Activated CD8-positive, alpha-beta T cell treated with anti-CD3 and anti-CD28 coated beads, Interleukin-2, amount 10 ng/mL, durations not matched to agents 7 days and 5 days (primary cell): Measurements from ENCODE around the gene GPR15LG. TPM values are rescaled to one million over a fixed set of nuclear protein-coding genes. Genes with fewer than 3 reads are reported as not detected.
A peak's percentile ranks its signal among the peaks of the same experiment; 100 is the strongest.

Source experiments
- ATAC-seq: fragments of 150-1000 bp; cut with Tn5 transposase; one replicate; pipeline ENCODE4 v1.10.0; 2021; ENCODE audit warnings: moderate library complexity
- CTCF ChIA-PET: fragments of 350-600 bp; sonication (Branson Sonifier 250); formaldehyde crosslinking; loops from one replicate; lab custom pipeline; 2021; ENCODE audit warnings: antibody characterized with exemption; lab: Charles Lee
- POLR2A ChIA-PET: fragments of 350-600 bp; sonication (Branson Sonifier 250); formaldehyde crosslinking; loops from one replicate; lab custom pipeline; 2021; ENCODE audit warnings: antibody characterized with exemption; lab: Charles Lee
- DNase-seq: peaks from one replicate; pipeline ENCODE4 v3.0.0-alpha.2; 2020
- H3K27ac Mint-ChIP-seq: one replicate; pipeline ENCODE4 v1.8.0; 2021; ENCODE audit warnings: mild to moderate bottlenecking, mixed read lengths
- H3K27me3 Mint-ChIP-seq: one replicate; pipeline ENCODE4 v1.8.0; 2021; ENCODE audit warnings: low read depth, mixed read lengths
- H3K36me3 Mint-ChIP-seq: one replicate; pipeline ENCODE4 v1.8.0; 2021; ENCODE audit warnings: low read depth, mixed read lengths
- H3K4me1 Mint-ChIP-seq: one replicate; pipeline ENCODE4 v1.8.0; 2021; ENCODE audit warnings: low read depth, mixed read lengths
- H3K4me3 Mint-ChIP-seq: one replicate; pipeline ENCODE4 v1.8.0; 2021; ENCODE audit warnings: mild to moderate bottlenecking, mixed read lengths
- H3K9me3 Mint-ChIP-seq: one replicate; pipeline ENCODE4 v1.8.0; 2022; ENCODE audit warnings: mixed read lengths; ENCODE audit not compliant: insufficient read depth
- total RNA-seq, 2 experiments: library from RNA; stranded (reverse); gene quantifications; one replicate each; pipeline ENCODE4 v1.2.3, GENCODE V29; 2021

The GPR15LG gene
- total RNA-seq, 2 experiments from 2014 or later: not detected

GRCh38 chr10:84194424-84195043 is 20.9 kb downstream of the GPR15LG start, which contains the start of gene CDHR1:
Gene CDHR1 (plus strand): TSS chr10:84194537. CDS start chr10:84194761, 224 bp downstream.
- CTCF ChIA-PET: interaction anchor here (0.6 to 2.8 kb wide), 6 partner anchors 20 to 343 kb away, joined by 3 to 16 read pairs (median 4); no protein-coding TSS in a partner anchor
- POLR2A ChIA-PET: no interaction called here
- Mint-ChIP-seq H3K36me3 (no peaks in the 10 kb centered on the region), H3K4me3 (peak within 1 kb of the TSS; percentile 50), H3K4me1 (peaks cover 23% of the 10 kb centered on the region), H3K9me3 (no peaks in the 10 kb centered on the region), H3K27me3 (peaks cover 52% of the 10 kb centered on the region), H3K27ac (no peak within 1 kb of the TSS)
- DNase-seq (peak; percentile 65), ATAC-seq (peak; percentile 84)

- DNase-seq: no peak
- no peaks in the 10 kb centered on the region for H3K36me3 Mint-ChIP-seq
- H3K9me3 Mint-ChIP-seq: no peaks in the 10 kb centered on the region
- no peak overlapping the region for H3K27ac Mint-ChIP-seq
- POLR2A ChIA-PET: interaction anchor here (0.6 kb wide), 1 partner anchor 55 kb away, joined by 3 read pairs; no protein-coding TSS in a partner anchor
- no peak for ATAC-seq
- H3K4me3 Mint-ChIP-seq: peak overlapping the region; percentile 50
- H3K27me3 Mint-ChIP-seq: peaks cover 54% of the 10 kb centered on the region
- CTCF ChIA-PET: interaction anchor here (0.6 to 2.8 kb wide), 6 partner anchors 19 to 342 kb away, joined by 3 to 16 read pairs (median 4); no protein-coding TSS in a partner anchor
- H3K4me1 Mint-ChIP-seq: peaks cover 22% of the 10 kb centered on the region
Observed at GRCh38 chr10:84195044-84195830, 21.6 kb downstream of the GPR15LG start.

GRCh38 chr10:84196083-84196482 is 22.5 kb downstream of the GPR15LG start:
- Mint-ChIP-seq H3K27me3 (peaks cover 56% of the 10 kb centered on the region), H3K27ac (no peak overlapping the region), H3K4me3 (no peak overlapping the region), H3K4me1 (peaks cover 14% of the 10 kb centered on the region), H3K36me3 (no peaks in the 10 kb centered on the region), H3K9me3 (no peaks in the 10 kb centered on the region)
- ATAC-seq: no peak
- no peak for DNase-seq
- ChIA-PET POLR2A (interaction anchor here (1.2 kb wide), 1 partner anchor 133 kb away, joined by 3 read pairs; no protein-coding TSS in a partner anchor), CTCF (interaction anchor here (1.9 to 2.8 kb wide), 2 partner anchors 48 to 341 kb away, joined by 5 to 16 read pairs; no protein-coding TSS in a partner anchor)

GRCh38 chr10:84196941-84197340 is 23.3 kb downstream of the GPR15LG start:
- Mint-ChIP-seq H3K36me3 (no peaks in the 10 kb centered on the region), H3K27ac (no peak overlapping the region), H3K4me1 (peaks cover 8% of the 10 kb centered on the region), H3K4me3 (no peak overlapping the region), H3K27me3 (peaks cover 51% of the 10 kb centered on the region), H3K9me3 (no peaks in the 10 kb centered on the region)
- ChIA-PET CTCF (no interaction called here), POLR2A (interaction anchor here (1.2 kb wide), 1 partner anchor 132 kb away, joined by 3 read pairs; no protein-coding TSS in a partner anchor)
- ATAC-seq: no peak
- no peak for DNase-seq

- Mint-ChIP-seq H3K9me3 (no peaks in the 10 kb centered on the region), H3K27ac (no peak overlapping the region), H3K27me3 (peaks cover 51% of the 10 kb centered on the region), H3K36me3 (no peaks in the 10 kb centered on the region), H3K4me3 (no peak overlapping the region), H3K4me1 (peaks cover 8% of the 10 kb centered on the region)
- DNase-seq (no peak), ATAC-seq (no peak)
- CTCF ChIA-PET: no interaction called here
- POLR2A ChIA-PET: interaction anchor here (0.9 kb wide), 1 partner anchor 20 kb away, joined by 3 read pairs; no protein-coding TSS in a partner anchor
Observed at GRCh38 chr10:84197643-84198042, 24.0 kb downstream of the GPR15LG start.

GRCh38 chr10:84198206-84198915 is 24.8 kb downstream of the GPR15LG start:
- no peak overlapping the region for H3K4me3 Mint-ChIP-seq
- no peak overlapping the region for H3K27ac Mint-ChIP-seq
- ChIA-PET POLR2A (interaction anchor here (0.9 kb wide), 1 partner anchor 21 kb away, joined by 3 read pairs; no protein-coding TSS in a partner anchor), CTCF (no interaction called here)
- H3K4me1 Mint-ChIP-seq: peaks cover 8% of the 10 kb centered on the region
- no peaks in the 10 kb centered on the region for H3K9me3 Mint-ChIP-seq
- no peak for ATAC-seq
- H3K36me3 Mint-ChIP-seq: no peaks in the 10 kb centered on the region
- H3K27me3 Mint-ChIP-seq: peaks cover 44% of the 10 kb centered on the region
- no peak for DNase-seq

DNA sequence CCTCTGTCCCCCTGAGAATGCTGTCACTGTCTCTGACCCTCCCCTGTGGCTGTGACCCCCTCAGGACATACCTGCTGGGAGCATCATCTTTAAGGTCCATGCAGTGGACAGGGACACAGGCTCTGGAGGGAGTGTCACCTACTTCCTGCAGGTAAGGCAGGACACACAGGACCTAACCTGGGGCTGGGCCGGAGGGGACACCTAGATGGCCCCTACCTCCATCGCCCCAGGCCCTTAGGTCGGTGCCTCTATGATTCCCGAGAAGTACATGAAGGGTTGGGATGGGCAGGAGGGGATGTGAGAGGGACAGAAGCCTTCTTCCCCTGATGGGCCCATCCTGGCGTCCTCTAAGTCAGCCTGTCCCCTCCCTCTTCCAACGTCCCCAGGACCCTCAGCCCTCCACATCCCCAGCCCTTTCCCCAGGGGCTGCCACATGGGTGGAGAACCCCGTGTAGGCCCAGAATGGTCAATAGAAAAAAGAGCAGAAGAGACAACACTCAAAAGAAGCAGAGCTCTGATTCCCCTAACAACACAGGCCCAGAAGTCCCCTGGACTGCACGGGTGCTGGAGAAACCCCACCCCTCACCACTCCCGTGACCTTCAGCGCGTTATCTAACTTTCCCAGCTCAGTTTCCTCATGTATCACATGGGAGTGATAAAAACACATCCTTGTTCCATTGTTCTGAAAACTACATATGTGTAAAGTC is 27.1 kb downstream of the GPR15LG start:
- peaks cover 29% of the 10 kb centered on the region for H3K27me3 Mint-ChIP-seq
- ATAC-seq (no peak), DNase-seq (no peak)
- ChIA-PET CTCF (interaction anchor here (0.8 to 10.1 kb wide), 3 partner anchors 8 to 53 kb away, joined by 3 to 111 read pairs (median 3); no protein-coding TSS in a partner anchor), POLR2A (interaction anchor here (0.6 kb wide), 1 partner anchor 51 kb away, joined by 3 read pairs; no protein-coding TSS in a partner anchor)
- H3K9me3 Mint-ChIP-seq: no peaks in the 10 kb centered on the region
- H3K4me1 Mint-ChIP-seq: no peaks in the 10 kb centered on the region
- H3K4me3 Mint-ChIP-seq: no peak overlapping the region
- no peak overlapping the region for H3K27ac Mint-ChIP-seq
- no peaks in the 10 kb centered on the region for H3K36me3 Mint-ChIP-seq

GRCh38 chr10:84201244-84201606 is 27.6 kb downstream of the GPR15LG start:
- no peak for DNase-seq
- POLR2A ChIA-PET: no interaction called here
- H3K36me3 Mint-ChIP-seq: no peaks in the 10 kb centered on the region
- no peak overlapping the region for H3K4me3 Mint-ChIP-seq
- CTCF ChIA-PET: interaction anchor here (0.8 to 10.1 kb wide), 3 partner anchors 9 to 53 kb away, joined by 3 to 111 read pairs (median 3); no protein-coding TSS in a partner anchor
- no peaks in the 10 kb centered on the region for H3K9me3 Mint-ChIP-seq
- H3K27ac Mint-ChIP-seq: no peak overlapping the region
- no peaks in the 10 kb centered on the region for H3K4me1 Mint-ChIP-seq
- no peak for ATAC-seq
- peaks cover 24% of the 10 kb centered on the region for H3K27me3 Mint-ChIP-seq

DNA sequence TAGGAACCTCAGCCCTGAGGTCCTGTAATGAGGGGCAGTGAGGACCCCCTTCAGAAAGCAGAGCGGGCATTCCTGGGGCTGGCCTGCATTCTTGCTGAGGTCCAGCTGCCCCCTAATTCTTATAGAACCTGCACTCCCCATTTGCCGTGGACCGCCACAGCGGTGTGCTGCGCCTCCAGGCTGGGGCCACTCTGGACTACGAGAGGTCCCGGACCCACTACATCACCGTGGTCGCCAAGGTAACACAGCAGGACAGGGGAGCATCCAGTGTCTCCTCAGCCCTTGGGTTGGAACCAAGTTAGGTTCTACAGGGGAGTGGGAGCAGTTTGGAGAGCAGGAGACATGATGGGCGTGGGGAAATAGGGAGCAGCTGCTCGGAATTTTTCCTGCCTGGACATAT is 28.1 kb downstream of the GPR15LG start:
- no peaks in the 10 kb centered on the region for H3K9me3 Mint-ChIP-seq
- no peaks in the 10 kb centered on the region for H3K4me1 Mint-ChIP-seq
- H3K27me3 Mint-ChIP-seq: peaks cover 20% of the 10 kb centered on the region
- no peak for ATAC-seq
- no peak overlapping the region for H3K4me3 Mint-ChIP-seq
- no peak overlapping the region for H3K27ac Mint-ChIP-seq
- no peak for DNase-seq
- POLR2A ChIA-PET: no interaction called here
- no peaks in the 10 kb centered on the region for H3K36me3 Mint-ChIP-seq
- CTCF ChIA-PET: interaction anchor here (0.8 to 10.1 kb wide), 2 partner anchors 9 to 54 kb away, joined by 3 to 111 read pairs; no protein-coding TSS in a partner anchor

DNA sequence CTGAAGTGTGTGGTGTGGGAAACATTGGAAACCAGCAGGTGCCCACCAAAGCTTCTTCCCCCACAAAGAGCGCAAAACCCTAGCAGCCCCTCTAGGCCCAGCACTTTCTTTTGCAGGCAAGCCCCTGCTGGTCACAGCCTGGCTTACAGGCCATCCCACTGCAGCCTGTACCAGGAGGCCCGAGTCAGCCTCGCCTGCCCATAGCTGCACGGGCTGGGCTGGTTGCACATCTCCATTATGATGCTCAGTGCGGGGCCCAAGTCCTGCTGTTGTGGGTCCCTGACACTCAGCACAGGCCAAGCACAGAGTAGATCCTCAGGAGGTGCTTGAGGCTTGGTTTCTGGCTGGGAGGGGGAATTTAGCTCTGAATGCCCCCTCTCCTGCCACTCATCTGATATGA is 28.7 kb downstream of the GPR15LG start:
- POLR2A ChIA-PET: interaction anchor here (1.1 kb wide), 1 partner anchor 11 kb away, joined by 3 read pairs; no protein-coding TSS in a partner anchor
- Mint-ChIP-seq H3K4me3 (no peak overlapping the region), H3K4me1 (no peaks in the 10 kb centered on the region), H3K27ac (no peak overlapping the region), H3K9me3 (no peaks in the 10 kb centered on the region), H3K36me3 (no peaks in the 10 kb centered on the region), H3K27me3 (peaks cover 18% of the 10 kb centered on the region)
- DNase-seq: no peak
- no peak for ATAC-seq
- CTCF ChIA-PET: interaction anchor here (1.4 to 10.1 kb wide), 2 partner anchors 10 to 54 kb away, joined by 6 to 111 read pairs; no protein-coding TSS in a partner anchor
